Common myeloid progenitor, CD34-positive (primary cell): ENCODE measurements around the gene CDC42EP3. TPM values are rescaled to one million over a fixed set of nuclear protein-coding genes. Genes with fewer than 3 reads are reported as not detected.

Experiments used
- CTCF ChIA-PET: fragments of 350-600 bp; sonication (Branson Sonifier 250); formaldehyde crosslinking; loops from one replicate; lab custom pipeline; 2021; ENCODE audit warnings: antibody characterized with exemption; lab: Charles Lee
- POLR2A ChIA-PET: fragments of 350-600 bp; sonication (Branson Sonifier 250); formaldehyde crosslinking; loops from one replicate; lab custom pipeline; 2021; ENCODE audit warnings: antibody characterized with exemption; lab: Charles Lee
- DNase-seq, 3 donors: peaks; one replicate each; pipeline versions ENCODE4 v3.0.0 to v3.0.0-alpha.2; 2013
- H3K27ac ChIP-seq, 2 experiments: 1 replicate in 1 of 2; 2 replicates in 1 of 2; pipeline ENCODE4 v1.7.0; 2013; ENCODE audit warnings: inconsistent platforms in 2 of 2, low read length in 2 of 2, mild to moderate bottlenecking in 2 of 2, low read depth in 1 of 2, moderate library complexity in 1 of 2; ENCODE audit not compliant: severe bottlenecking in 2 of 2, insufficient read depth in 1 of 2, poor library complexity in 1 of 2
- H3K27me3 ChIP-seq, 5 experiments: replicated peaks in 2 of 5; 1 replicate in 3 of 5; 2 replicates in 2 of 5; pipeline versions ENCODE4 v1.6.1 to v1.7.0; 2013; ENCODE audit warnings: low read length in 4 of 5, mild to moderate bottlenecking in 2 of 5, moderate library complexity in 2 of 5, inconsistent platforms in 1 of 5; ENCODE audit not compliant: insufficient read depth in 5 of 5, control insufficient read depth in 4 of 5
- H3K36me3 ChIP-seq, 4 experiments: 1 replicate in 2 of 4; 2 replicates in 2 of 4; pipeline versions ENCODE4 v1.6.1 to v1.7.0; 2013; ENCODE audit warnings: low read length in 3 of 4, control low read depth in 1 of 4, mild to moderate bottlenecking in 1 of 4; ENCODE audit not compliant: control insufficient read depth in 4 of 4, insufficient read depth in 4 of 4
- H3K4me1 ChIP-seq, 4 experiments: 1 replicate in 3 of 4; 2 replicates in 1 of 4; pipeline versions ENCODE4 v1.6.1 to v1.7.1; 2013; ENCODE audit warnings: low read length in 3 of 4, mild to moderate bottlenecking in 3 of 4, control low read depth in 1 of 4, inconsistent platforms in 1 of 4, moderate library complexity in 1 of 4; ENCODE audit not compliant: control insufficient read depth in 4 of 4, insufficient read depth in 4 of 4; ENCODE audit errors: control extremely low read depth in 1 of 4
- H3K4me3 ChIP-seq, 7 experiments: 1 replicate in 4 of 7; 2 replicates in 3 of 7; pipeline versions ENCODE4 v1.5.1 to v1.7.0; 2013; ENCODE audit warnings: mild to moderate bottlenecking in 7 of 7, low read length in 6 of 7, moderate library complexity in 6 of 7, inconsistent platforms in 2 of 7, low read depth in 2 of 7, control low read depth in 1 of 7; ENCODE audit not compliant: insufficient read depth in 4 of 7, control insufficient read depth in 1 of 7; ENCODE audit errors: extremely low read depth in 1 of 7
- H3K9me3 ChIP-seq, 5 experiments: 1 replicate in 4 of 5; 2 replicates in 1 of 5; pipeline versions ENCODE4 v1.6.1 to v1.7.1; 2013; ENCODE audit warnings: low read length in 4 of 5, mild to moderate bottlenecking in 2 of 5, inconsistent platforms in 1 of 5, low read depth in 1 of 5, moderate library complexity in 1 of 5; ENCODE audit not compliant: control insufficient read depth in 4 of 5, insufficient read depth in 2 of 5; ENCODE audit errors: control extremely low read depth in 1 of 5
- WGBS: methylation state at CpG from one replicate; pipeline ENCODE4 v1.1.5; 2013; ENCODE audit not compliant: insufficient coverage; 5-methylcytosine and 5-hydroxymethylcytosine counted together
- polyA plus RNA-seq: library from polyadenylated mRNA; unstranded; fragments of 120-200 nt; gene quantifications from one replicate; pipeline ENCODE4 v1.2.1, GENCODE V29; 2013

CDC42EP3 gene
- 20.2 TPM for polyA plus RNA-seq

- DNase-seq: peak; percentile 30 to 72 (median 61)
- WGBS: under 1% methylated on average over 76 of the region's 90 CpGs
- peaks cover 22 to 55% (median 30%) of the 10 kb centered on the region in 4 experiments for H3K4me1 ChIP-seq
- ChIA-PET CTCF (interaction anchor here (0.6 to 2.1 kb wide), 8 partner anchors 14 to 207 kb away, joined by 3 to 6 read pairs (median 4); no protein-coding TSS in a partner anchor), POLR2A (no interaction called here)
- H3K27ac ChIP-seq: peak within 1 kb of the TSS; percentile 13 to 73
- no peaks in the 10 kb centered on the region for H3K9me3 ChIP-seq
- peak within 1 kb of the TSS; percentile 71 to 98 (median 90) for H3K4me3 ChIP-seq
- H3K27me3 ChIP-seq: no peaks in the 10 kb centered on the region
- peaks cover 0 to 14% (median 3%) of the 10 kb centered on the region in 4 experiments for H3K36me3 ChIP-seq
Observed at GRCh38 chr2:37671009-37671815, at the start of gene CDC42EP3. Gene CDC42EP3 (minus strand): TSS chr2:37671642. CDS start chr2:37646587, 25,055 bp downstream.

- ChIA-PET CTCF (no interaction called here), POLR2A (no interaction called here)
- H3K9me3 ChIP-seq: peaks cover 0 to 6% (median 4%) of the 10 kb centered on the region in 5 experiments
- no peaks in the 10 kb centered on the region for H3K27me3 ChIP-seq
- no CpG with 5 or more reads among the region's 2 CpGs for WGBS
- DNase-seq: no peak
- H3K36me3 ChIP-seq: no peaks in the 10 kb centered on the region
- H3K27ac ChIP-seq: no peak overlapping the region
- H3K4me1 ChIP-seq: peaks cover 0 to 9% (median 0%) of the 10 kb centered on the region in 4 experiments
- no peak overlapping the region for H3K4me3 ChIP-seq
Observed at GRCh38 chr2:37721201-37721560, 49.7 kb upstream of the CDC42EP3 start.

GRCh38 chr2:37720533-37721200 lies 49.2 kb upstream of the CDC42EP3 start:
- Histone ChIP-seq H3K36me3 (no peaks in the 10 kb centered on the region), H3K27me3 (no peaks in the 10 kb centered on the region), H3K27ac (no peak overlapping the region), H3K4me1 (peaks cover 0 to 9% (median 0%) of the 10 kb centered on the region in 4 experiments), H3K4me3 (no peak overlapping the region), H3K9me3 (peaks cover 0 to 6% (median 4%) of the 10 kb centered on the region in 5 experiments)
- POLR2A ChIA-PET: no interaction called here
- CTCF ChIA-PET: no interaction called here
- no peak for DNase-seq
- 68% methylated on average over 4 of the region's 6 CpGs for WGBS

GRCh38 chr2:37718515-37719161 lies 47.2 kb upstream of the CDC42EP3 start:
- Histone ChIP-seq H3K4me1 (peaks cover 0 to 9% (median 0%) of the 10 kb centered on the region in 4 experiments), H3K4me3 (no peak overlapping the region), H3K9me3 (peaks cover 0 to 13% (median 6%) of the 10 kb centered on the region in 5 experiments), H3K36me3 (no peaks in the 10 kb centered on the region), H3K27ac (no peak overlapping the region), H3K27me3 (no peaks in the 10 kb centered on the region)
- ChIA-PET CTCF (interaction anchor here (1.4 to 1.7 kb wide), 2 partner anchors 142 to 159 kb away, joined by 3 to 5 read pairs; no protein-coding TSS in a partner anchor), POLR2A (interaction anchor here (1.1 kb wide), 1 partner anchor 48 kb away, joined by 3 read pairs; no protein-coding TSS in a partner anchor)
- DNase-seq: peak; percentile 34 to 72 (median 49)
- 76% methylated on average over 7 of the region's 7 CpGs for WGBS

- DNase-seq: peak in 2 of 3 donors; percentile 51 to 55
- WGBS: no CpG with 5 or more reads among the region's 3 CpGs
- no peak overlapping the region for H3K27ac ChIP-seq
- H3K4me3 ChIP-seq: peak overlapping the region in 1 of 7 experiments; percentile 11
- CTCF ChIA-PET: no interaction called here
- peaks cover 0 to 10% (median 2%) of the 10 kb centered on the region in 5 experiments for H3K9me3 ChIP-seq
- POLR2A ChIA-PET: no interaction called here
- H3K27me3 ChIP-seq: no peaks in the 10 kb centered on the region
- peaks cover 14 to 34% (median 19%) of the 10 kb centered on the region in 4 experiments for H3K4me1 ChIP-seq
- H3K36me3 ChIP-seq: no peaks in the 10 kb centered on the region
Observed at GRCh38 chr2:37713258-37713700, 41.8 kb upstream of the CDC42EP3 start.

- no peaks in the 10 kb centered on the region for H3K27me3 ChIP-seq
- peaks cover 0 to 10% (median 2%) of the 10 kb centered on the region in 5 experiments for H3K9me3 ChIP-seq
- ChIA-PET CTCF (interaction anchor here (0.6 to 1.1 kb wide), 2 partner anchors 25 to 296 kb away, joined by 3 to 4 read pairs; no protein-coding TSS in a partner anchor), POLR2A (no interaction called here)
- peaks cover 15 to 43% (median 22%) of the 10 kb centered on the region in 4 experiments for H3K4me1 ChIP-seq
- DNase-seq: no peak
- H3K27ac ChIP-seq: no peak overlapping the region
- 80% methylated on average over 1 of the region's 2 CpGs for WGBS
- no peaks in the 10 kb centered on the region for H3K36me3 ChIP-seq
- H3K4me3 ChIP-seq: peak overlapping the region in 1 of 7 experiments; percentile 56
Observed at GRCh38 chr2:37711831-37712230, 40.4 kb upstream of the CDC42EP3 start.
